NAMALWA (cell line): ENCODE results near the gene MCF2L2.

Experiments used
- DNase-seq: peaks from one replicate; pipeline ENCODE4 v3.0.0-alpha.2; 2015; ENCODE audit warnings: low spot score

The MCF2L2 gene

DNA sequence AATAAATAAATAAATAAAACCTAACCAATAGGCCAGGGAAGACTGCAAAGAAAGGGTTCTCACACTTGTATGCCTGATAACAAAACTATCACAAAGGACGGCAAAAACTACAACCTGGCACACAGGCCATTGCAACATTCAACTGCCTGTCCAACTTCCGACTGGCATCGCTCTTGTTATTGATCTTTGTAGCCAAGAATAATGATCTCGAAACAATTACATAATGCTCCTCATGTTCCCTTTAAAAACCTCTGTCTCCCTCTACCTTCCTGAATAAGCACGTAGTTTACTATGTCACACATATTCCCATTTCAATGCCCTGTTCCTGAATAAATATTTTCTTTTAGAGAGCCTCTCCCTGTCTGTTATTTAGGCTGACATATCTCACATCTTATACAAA, 101.1 kb downstream of the MCF2L2 start:
- DNase-seq = no peak

DNA sequence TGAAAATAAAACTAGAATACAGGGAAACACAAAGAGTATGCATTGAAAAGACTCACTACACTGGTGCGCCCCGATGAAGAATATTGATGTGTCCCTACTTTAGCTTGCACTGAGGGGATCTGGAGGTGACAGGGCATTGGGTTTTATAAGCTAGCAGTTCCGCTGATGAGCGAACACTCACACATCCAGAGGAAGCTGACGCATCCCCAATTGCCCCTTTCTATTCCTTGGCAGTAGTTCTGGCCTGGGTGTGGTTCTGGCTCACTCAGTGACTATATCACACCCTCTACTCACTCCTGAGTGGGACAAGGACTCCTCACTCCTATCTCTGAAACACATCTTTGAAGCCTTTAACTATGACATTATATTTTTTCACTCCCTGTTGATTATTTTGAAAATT, 104.3 kb downstream of the MCF2L2 start:
- no peak for DNase-seq

DNA sequence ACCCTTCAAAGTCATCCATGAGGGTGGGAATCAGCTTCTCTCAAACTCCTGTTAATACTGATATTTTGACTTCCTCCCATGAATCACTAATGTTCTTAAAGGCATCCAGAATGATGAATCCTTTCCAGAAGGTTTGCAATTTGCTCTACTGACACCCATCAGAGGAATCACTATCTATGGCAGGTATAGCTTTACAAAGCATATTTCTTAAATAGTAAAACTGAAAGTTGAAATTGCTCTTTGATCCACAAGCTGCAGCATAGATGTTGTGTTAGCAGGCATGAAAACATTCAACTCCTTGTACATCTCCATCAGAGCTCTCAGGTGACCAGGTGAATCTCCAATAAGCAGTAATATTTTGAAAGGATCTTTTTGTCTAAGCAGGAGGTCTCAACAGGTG, 109.0 kb downstream of the MCF2L2 start:
- DNase-seq = no peak

DNA sequence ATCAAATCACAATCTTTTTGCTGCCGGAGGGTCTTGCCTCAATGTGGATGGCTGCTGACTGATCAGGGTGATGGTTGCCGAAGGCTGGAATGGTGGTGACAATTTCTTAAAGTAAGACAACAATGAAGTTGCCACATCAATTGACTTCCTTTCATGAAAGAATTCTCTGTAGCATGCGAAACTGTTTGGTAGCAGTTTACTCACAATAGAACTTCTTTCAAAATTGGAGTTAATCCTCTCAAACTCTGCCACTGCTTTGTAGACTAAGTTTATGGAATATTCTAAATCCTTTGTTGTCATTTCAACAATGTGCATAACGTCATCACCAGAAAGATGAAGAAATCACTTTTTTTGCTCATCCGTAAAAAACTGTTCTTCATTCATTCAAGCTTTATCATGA, 109.5 kb downstream of the MCF2L2 start:
- DNase-seq = no peak

DNA sequence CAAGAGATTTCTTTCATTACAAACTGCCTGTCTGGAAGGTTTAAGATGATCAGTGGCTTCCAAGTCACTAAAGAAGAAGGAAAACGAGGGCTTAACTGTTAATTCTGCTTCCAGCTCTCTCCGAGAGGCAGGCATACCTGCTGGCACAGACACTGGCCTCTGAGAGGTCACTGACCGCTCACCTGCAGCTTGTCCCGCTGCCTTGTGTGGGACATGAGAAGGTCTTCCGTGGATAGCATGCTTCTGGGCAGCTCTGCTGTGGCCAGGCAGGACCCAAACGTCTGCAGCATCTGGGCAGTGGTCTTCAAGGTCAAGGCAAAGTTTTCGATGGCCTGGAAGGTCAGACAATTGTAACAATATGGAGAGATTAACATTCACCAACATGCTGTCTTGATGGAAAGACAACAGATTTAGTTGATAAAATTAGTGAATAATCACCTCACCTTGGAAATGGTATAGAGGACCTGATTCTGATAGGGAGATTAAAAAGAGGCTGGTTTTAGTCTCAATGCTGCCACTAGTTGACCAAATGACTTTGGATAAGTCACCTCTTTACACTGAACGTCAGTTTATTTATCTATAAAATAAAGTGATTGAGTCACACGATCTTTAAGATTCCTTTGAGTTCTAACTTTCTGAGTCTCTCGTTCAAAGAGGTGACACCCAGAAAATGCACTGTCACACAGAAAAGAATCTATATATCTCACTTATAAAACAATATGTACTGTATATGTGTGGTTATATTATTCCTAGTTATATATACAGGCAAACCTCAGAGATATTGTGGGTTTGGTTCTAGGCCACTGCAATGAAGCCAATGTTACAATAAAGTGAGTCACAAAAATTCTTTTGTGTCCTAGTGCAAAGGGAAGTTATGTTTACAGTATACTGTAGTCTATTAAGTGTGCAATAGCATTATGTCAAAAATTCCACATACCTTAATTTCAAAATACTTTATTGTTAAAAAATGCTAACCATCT, 110.2 kb downstream of the MCF2L2 start:
- no peak for DNase-seq

DNA sequence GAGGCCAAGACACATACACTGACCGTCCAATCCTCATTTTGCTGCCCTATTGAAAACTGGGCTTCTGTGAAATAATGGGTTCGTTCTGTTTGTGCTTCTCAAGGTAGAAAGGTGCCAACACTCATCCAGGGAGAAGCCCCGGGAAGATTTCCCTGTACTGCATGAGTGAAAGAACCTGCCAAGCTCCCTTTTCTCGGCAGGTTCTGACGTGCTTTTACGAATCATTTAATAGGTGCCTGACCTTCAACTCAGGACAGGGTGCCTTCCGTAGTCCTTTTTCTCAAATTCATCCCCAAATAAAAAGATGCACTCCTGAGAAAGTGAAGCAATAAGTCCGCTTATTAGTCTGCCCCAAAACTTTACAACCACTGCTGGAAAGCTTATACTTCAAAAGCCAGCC, 111.1 kb downstream of the MCF2L2 start:
- DNase-seq = no peak

DNA sequence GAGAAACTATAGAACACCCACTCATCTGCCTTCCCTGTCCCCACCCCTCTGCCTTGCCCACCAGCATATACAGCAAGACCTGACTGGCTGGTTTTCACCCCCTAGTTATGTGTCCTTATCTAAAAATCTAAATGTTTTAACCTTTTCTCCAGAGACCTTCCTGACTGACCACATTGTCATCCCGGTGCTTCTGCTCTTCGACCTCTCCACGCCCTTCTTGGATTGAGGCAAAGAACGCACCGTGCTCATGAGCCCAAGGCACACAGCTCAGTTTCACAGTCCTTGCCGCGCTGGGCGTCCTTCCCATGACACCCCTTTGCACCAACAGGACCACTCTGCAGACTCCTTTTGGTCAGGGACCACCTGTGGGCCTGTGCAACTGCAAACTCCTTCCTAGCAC, 112.7 kb downstream of the MCF2L2 start:
- no peak for DNase-seq

DNA sequence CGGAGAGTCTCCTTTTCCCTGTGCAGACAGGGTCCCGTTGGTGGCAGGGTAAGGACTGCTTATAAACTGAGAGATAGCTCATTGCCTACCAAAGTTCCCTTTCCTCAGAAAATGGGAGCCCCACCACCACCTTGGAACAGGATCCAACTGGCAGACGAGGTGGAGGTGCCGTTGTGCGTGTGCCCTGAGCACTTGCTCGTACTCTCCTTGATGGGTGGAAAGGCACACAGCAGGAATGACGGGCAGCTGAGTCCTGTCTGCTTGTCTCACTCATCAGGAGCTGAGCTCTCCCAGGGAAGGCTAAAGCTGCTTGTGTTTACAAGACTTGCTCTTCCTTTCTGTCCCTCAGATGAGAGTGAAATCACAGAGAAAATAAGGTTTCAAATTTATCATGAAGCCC, 114.7 kb downstream of the MCF2L2 start:
- DNase-seq = no peak

DNA sequence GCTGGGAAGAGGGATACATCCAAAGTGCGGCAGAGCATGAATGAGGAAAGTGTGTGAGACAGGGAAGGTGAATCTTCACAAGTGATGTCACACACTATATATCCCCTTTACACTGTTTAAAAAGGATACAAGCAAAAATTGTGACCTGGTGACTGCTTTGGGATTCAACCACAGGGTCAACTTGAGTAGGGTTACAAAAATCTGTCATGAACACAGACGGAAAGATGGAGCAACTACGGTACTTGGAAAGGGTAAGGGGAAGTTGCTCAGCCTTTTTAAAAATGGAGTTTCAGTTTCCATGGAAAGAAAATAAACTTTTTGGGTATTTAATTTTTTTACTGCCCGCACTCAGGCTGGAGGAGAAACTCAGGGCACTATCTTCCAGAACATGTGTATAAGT, 115.1 kb downstream of the MCF2L2 start:
- DNase-seq = no peak

DNA sequence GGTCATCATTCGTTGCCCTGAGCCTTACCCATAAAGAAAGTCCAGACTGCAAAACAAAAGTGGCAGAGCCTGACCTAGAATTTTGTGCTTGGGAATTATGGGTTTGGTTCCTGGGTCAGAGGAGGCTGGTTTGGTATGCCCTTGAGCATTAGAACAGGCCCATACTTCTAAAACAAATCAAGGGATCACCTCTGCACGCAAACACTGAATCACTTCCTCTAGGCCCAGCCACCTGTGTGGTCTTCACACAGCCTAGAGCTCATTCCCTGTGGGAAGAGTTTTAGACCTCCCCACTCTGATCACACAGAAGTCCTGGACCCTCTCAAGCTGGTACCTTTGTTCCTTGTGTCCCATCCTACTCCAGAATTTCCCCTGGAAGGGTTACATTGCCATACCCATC, 116.0 kb downstream of the MCF2L2 start:
- DNase-seq = no peak

DNA sequence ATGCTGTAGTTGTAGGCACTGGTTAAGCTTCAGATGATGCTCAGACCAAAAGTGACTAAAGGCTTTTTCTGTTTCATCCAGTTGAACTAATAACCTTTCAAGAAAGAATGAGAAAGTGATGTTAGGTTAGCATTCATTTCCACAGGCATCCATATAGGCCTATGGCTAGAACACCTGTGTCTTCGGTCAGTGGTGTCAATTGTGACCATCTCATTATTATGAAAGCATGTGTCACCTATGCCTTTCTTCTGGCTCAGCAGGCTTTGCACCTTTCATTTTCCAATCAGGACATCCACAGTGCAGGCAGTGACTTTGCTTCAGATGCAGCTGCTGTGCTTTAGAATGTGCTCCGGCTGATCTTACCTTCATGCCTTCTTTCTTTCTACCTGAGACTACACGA, 117.5 kb downstream of the MCF2L2 start:
- DNase-seq = no peak

DNA sequence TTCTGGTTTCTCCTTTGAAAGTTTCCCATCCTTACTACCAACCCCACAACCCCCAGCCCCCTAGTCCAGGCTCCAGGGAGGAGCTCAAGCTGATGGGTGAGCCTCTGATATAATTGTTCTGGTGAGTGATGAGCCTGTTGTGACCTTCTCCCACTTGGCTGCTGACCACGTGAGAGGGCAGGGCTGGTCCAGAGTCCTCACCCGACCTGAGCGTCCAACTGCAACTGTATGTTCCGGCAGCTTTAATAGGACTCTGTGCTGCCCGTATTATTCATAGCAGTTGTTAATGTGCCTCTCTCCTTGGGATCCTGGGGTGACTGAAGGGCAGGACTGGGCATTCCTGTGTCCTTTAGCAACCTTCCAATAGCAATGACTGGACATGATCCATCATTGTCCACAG, 119.1 kb downstream of the MCF2L2 start:
- DNase-seq = no peak

DNA sequence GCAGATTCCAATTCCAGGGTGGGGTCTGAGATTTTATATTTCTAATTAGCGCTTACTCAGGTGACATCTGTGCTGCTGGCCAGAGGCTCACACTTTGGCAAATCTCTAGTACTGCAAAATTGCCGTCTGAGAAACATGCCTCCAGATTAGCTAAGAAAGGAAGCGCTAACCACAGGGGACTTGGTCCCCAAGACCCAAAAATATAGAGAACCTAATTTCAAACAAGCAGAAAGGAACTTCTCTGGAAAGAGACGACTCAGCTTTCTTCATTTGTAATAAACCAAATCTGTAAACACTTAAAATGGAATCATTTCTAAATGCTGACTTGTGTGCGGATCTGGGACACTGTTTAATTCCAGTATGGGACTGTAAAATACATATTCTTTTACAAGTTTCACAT, 119.7 kb downstream of the MCF2L2 start:
- no peak for DNase-seq

DNA sequence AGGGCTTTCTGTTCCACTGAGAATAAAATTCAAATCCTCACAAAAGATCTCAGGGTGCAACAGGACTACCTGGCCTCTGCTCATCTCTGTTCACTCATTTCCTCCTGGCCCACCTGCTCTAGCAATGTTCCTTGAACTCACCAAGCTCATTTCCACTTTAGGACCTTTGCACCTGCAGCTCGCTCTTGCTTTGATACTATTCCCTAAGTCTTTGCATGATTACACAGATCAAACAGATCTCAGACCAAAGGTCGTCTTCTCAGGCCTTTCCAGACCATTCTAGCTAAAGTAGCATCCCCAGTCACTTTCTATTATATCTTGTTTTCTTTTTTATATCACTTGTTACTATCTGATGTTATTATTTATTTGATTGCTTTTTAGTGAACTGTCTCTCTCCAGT, 120.7 kb downstream of the MCF2L2 start:
- no peak for DNase-seq

DNA sequence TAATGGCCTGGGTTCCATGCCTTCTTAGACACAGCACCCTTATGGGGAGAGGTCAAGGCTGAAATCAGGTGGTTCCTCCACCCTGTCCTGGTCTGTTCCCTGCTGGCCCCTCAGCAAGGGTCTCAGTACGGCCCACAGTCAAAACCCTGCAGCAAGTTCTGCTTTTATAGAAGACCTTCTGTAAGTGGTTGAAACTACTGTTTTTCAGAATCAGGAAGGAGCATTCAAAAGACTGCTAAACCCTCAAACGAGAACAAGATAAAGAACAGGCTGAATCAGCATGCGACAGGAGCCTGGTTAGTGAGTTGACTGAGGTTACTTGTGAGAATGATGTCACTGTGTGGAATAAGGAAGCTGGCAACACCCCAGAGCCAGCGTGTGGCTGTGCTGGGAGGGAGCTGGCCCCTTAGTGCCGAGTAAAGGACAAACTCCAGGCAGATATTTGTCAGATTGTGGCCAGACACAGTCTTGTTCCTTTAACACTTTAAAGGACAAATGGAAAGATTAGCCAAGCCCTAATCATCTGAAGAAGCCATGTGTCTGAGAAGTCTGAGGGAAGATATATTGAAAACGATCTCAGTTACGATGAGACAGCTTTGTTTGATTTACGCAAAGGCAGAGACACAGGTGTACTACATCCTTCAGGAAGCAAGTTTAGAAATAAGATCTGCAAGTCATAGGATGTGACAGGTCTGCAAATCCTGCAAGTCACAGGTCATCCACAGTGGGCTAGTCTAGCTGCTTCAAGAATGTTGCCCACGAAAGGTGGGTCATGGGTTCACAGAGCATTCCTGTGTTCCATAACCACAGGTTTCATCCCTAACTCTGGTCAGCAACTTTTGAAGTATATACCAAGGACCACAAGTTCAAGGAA, 121.4 kb downstream of the MCF2L2 start:
- peak; percentile 30 for DNase-seq

DNA sequence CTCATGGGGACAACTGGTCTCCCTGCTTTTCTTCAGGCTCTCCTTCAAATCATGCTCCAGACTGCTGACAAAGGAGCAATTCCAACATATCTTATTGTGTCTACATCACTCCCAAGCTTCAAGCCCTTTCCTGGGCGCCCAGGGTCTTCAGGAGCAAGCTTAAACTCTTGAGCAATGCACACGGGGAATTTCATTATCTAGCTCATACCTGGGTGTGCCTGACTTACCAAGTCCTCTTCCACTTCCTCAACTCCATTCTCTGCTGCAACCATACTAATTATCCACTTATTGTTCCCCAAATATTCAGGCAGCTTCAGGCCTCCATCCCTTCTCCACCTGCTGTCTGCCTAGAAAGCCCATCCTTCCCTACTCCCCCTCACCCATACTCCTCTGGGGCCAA, 124.7 kb downstream of the MCF2L2 start:
- DNase-seq = no peak

DNA sequence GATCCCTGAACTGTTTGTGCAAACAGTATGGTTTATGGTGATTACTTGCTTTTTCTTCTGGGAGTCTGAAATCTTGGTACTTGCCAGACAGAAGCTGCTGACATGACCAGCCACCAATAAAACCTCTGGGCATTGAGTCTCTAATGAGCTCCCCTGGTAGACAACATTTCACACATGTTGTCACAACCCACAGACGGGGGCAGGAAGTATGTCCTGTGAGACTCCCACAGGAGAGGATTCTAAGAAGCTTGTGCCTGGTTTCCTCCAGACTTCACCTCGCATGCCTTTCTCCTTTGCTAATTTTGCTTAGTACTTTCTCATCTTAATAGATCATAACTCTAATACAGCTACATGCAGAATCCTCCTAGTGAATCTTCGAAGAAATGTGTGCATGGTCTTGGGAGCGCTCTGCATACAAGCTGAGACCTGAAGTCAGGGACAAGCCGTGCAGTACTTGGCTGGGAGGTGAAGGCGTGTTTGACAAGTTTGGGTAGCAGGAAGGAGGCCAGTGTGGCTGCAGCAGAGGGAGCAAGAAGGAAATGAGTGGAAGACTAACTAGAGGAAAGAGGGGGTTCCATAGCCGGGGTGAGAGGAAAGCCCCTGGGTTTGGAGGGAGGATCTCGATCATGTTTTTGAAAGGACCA, 126.4 kb downstream of the MCF2L2 start:
- no peak for DNase-seq

DNA sequence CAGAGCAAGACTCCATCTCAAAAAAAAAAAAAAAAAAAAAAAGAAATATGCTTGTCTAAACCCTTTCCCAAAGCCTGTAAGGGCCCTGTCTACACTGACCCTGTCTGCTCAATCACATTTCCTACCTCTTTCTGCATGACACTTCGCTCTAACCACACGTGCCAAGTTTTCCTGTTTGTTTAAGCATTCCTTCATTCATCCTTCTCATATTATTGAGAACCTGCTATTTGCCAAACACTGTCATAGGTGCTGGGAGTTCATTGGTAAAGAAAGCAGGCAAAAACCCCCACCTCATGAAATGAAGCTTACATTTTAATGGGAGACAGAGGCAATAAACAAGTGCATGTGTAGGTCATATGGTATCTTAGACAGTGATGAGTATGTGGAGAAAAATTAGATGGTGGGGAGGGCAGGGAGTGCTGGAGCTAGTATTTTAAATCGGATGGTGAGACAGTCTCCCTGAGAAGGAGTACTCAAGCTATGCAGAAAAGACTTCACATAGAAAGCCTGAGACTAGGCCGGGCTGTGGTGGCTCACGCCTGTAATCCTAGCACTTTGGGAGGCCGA, 127.3 kb downstream of the MCF2L2 start:
- no peak for DNase-seq

DNA sequence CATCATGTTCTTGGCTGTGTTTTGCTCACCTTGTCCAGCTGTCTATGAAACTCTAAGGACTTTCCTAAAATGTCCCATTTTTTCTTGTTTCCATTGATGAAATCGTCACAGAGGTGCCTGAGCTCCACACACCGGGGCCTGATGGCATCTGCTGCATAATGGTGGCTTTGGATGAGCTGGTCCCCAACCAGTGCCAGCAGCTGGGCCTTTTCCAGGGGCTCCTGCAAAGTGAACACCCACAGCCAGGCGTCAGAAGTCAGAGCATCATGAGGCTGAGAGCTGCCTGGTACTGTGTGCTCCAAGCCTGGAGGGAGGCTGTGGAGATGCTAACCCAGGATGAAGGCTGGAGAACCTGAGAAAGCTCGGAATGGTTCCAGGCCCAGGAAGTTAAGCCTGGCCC, 128.4 kb downstream of the MCF2L2 start:
- DNase-seq = no peak

DNA sequence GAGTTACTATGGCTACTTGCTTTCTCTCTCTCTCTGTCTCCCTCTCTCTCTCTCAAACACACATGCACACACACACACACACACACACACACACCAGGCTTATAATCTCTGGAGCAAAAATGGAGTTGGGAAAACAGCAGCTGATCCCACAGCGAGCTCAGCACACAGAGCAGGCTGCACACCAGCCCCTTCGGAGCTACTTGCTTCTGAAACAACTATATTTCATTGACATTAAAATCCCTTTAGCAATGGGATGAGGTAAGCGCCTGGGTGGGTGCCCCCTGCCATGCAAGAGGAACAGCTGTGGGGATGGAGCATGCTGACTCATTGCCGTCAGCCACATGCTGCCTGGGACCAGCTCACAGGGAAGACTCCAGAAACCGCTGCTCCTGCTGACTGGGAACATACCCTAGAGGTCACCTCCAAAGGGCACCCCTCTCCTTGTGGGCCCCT, 129.7 kb downstream of the MCF2L2 start:
- DNase-seq = no peak

DNA sequence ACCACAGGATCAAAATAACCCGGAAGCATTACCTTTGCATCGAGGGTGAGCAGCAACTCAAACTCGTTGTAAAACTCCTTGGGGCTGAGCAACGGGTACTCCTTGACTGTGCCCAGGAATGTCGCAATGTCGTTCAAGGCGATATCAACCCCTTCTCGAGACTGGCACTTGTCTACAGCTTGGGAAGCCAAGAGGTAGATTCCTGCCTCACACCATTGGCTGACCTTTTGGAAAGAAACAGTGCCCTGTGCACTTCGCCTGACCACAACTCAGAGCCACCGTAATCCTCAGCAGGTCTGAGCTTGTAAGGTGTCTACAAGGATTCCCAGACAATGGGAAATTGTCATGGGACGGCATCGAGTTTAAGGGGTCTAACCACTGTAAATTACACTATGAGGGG, 131.5 kb downstream of the MCF2L2 start:
- DNase-seq = no peak

DNA sequence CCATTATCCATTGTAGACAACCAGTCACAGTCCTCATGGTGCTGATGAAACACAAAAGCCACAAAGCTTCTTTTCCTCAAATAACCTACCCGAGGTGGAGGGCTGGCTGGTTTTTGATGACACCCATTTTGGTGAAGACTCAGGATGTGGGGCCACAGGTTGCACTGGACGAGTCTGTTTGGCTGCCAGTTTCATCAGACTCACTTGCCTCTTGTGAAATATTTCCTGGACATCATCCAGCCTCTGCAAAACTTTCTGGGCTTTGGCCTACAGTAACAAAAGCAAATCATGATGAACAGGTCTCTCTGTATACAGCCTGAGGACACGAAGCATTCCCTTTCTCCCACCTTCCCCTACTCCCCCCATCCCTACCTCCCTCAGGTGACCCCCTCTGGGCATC, 133.2 kb downstream of the MCF2L2 start:
- DNase-seq = no peak
